NCI-H187 (cell line): ENCODE results near the gene OPN3.
A peak's percentile ranks its signal among the peaks of the same experiment; 100 is the strongest.

Source experiments
- DNase-seq, 2 experiments: peaks; one replicate each; lab custom pipeline; 2025; lab: John Stamatoyannopoulos, UW

Gene OPN3

DNA sequence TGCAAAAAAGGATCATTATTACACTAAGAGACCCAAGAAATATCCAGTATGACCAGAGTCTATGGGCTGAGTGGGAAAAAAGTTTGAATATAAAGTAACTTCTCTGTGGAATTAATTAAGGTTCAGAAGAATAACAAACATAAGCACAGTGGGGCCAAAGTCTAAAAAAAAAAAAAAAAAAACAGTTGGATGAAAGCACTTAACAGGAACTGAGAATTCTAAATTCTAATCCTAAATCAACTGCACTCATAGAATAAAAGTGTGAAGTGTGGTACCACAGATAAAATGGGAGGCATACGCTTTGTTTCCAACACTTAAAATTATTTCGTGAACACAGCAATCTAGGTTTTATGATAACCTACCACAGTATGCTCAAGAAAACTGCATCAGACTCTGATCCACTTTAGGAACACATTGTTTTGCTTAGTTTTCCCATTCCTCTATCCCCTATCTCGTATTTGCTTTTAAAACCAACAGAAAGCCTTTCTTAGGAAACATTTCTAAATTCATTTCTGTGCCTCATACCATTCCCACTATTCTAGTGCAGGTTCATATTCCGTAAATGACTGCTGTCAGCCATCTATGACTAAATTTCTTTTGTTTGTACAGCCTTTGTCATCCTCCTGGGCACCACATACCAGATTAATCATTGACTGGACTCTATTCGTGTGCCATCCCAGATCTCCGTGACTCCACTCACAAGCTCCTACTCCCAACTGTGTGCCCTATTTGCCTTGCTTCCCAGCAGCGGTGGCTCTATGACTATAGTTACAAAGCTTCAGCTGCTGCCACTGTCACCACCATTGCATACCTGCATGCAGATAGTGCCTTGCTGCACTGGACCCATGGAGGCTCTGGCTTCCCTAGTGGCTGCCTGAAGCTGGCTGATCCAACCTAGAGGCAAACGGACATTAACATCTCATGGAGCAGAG, 24.9 kb downstream of the OPN3 start:
- DNase-seq, result no peak

DNA sequence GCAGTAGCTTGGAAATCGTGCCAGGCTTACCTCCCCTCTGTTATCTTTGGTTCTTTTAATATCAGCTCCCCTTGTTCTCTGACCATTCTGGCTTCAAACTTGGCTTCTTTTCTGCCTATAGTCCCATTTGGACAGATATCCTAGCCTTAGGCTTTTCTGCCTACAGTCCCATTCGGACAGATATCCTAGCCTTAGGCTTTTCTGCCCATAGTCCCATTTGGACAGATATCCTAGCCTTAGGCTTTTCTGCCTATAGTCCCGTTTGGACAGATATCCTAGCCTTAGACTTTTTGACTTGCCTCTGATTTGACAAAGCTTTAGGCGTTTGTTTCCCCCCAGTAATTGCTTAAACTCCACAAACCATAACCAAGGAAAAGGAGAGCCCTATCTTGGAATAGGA, 25.6 kb downstream of the OPN3 start:
- DNase-seq, result no peak

DNA sequence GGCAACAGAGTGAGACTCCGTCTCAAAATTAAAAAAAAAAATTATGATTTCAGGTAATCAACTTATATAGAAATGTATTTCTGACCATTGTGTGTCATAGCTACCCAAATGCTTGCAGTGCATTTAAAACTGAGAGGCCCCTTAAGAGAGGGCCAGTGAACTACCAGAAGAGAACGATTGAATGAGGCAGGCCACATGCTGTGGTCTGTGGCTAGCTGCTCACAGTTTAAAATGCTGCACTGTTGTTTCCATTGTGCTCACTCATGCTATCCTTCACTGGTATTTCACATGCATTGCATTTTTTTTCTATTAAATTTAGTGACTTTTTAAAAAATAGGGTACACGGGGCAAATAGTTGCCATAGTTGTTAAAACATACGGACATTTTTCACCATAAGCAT, 26.0 kb downstream of the OPN3 start:
- no peak for DNase-seq

DNA sequence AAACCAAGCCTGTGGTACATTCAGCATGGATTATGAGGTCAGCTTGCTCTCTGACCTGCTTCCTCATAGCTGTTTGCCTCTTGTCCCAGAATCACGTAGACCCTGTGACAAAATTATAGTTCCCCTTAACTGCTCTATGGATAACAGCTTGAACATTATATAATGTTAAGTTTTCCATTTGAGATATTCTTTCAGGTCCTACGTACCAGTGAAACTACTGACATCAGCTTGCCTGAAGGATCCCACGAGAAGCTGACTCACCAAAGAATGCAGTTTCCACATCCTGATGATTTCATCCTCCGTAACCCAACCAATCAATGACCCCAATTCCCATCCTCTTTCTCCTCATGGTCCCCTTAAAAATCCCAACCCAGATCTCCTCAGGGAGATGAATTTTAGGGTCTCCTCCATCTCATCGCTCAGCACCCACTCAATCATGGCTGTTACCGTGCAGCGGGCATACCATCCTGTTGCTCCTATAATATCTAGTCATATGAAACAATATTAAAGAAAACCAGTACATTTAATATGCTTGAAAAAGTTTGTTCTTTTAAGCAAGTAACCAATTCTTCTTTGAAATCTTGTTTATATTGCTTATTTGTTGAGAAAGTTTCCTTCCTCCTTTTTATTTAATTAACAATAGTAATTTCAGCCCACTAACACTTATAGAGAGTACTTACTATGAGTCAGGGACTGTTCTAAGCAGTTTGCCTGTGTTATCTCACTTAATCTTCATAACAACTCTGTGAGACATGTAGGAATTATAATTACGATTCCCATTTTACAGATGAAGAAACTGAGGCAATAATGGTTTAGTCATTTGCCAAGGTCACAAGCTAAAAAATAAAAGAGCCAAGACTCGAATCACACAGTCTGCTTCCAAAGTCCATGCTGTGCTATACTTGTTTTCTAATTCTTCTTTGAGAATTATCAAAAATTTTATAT, 27.4 kb downstream of the OPN3 start:
- DNase-seq, result no peak

DNA sequence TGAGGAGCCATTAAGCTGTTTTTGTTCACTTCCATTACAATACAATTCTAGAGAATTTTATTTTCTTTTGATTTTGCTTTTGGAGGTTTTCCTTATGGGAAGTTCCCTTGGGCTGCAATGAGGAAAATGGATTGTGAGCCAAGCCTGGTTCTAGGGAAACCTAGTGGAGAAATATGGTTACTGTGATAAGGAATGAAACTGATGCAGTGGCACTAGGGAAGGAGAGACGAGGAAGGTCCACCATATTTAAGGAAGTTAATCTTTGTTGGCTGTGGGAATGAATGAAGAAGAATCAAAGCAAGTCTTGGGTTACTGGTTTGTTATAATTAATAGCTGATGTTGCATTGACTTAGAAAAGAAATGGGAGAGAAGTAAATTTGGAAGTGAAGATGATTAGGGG, 28.4 kb downstream of the OPN3 start:
- no peak for DNase-seq

DNA sequence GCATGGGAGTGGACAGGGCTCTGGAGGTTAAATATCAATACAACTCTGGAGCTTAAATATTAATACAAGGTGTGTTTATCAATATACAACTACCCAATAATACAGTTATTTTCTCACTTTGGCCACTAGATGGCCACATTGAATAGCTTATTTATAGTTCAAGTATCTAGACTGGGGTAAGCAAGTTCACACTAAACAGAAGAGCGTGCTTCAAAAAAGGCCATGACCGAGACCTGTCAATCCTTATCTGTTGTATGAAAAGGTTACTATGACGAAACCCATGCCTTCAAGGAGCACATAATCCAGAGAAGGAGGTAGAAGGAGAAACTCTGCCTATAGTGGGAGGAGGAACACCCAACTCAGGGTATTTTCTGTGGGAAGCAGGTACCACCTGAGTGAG, 29.1 kb downstream of the OPN3 start:
- DNase-seq, result peak in 1 of 2 experiments; percentile 22

DNA sequence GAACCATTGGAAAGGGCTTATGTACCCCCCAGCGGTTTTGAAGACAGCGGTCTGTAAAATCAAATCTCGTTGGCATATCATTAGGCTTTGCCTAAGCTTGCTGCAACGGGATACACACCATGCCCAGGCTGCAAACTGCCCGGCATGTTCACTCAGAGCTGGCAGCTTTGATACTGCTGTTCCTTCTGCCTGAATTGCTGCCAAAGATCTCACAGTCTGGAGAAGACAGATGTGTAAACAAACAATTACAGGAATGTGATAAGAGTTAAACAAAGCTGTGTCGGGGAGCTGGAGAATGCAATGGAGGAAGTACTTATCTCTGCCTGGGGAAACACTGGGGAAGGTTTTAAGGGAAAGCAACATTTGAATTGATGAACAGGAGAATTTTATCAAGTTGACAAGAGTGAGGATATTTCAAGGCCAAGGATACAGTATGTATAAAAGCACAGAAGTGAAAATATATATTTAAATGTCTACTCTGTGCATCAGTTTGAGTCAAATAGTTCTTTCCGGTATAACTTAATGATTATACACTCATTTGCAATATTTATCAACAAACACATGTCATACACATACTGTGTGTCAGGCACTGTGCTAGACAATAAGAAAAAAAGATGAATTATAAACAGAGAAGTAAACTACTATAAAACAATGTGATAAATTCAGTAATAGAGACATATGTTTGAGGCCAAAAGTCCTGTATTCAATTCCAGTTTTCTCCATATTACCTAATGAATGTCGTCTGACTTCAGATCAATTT, 29.9 kb downstream of the OPN3 start:
- no peak for DNase-seq

DNA sequence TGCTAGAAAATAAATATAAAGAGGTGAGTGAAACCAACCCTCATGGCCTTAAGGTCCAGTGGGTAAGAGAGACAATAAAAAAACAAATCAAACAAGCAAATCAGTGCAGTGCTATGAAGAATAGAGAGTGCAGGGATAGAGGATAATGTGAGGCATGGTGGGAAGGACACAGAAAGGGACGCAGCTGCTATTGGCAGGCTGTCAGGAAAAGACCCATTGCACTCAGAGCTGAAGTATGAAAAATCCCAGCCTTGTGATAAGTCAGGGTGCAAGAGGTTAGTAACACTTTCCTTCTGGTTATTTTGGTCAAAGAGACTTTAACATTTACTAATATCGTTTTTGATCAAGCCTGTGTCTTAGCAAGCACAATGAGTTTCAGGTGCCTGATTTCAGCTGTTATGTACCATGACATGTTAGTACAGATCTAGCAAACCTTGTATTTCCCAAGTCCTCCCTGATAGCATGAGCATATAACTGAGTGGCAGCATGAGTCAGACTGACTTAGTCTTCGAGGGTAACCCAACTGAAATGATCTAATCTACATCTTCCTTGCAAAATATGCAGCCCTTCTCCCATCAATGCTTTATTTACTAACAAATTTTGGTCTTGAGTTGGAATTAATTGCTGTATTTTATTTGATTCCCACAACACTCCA, 31.7 kb downstream of the OPN3 start:
- no peak for DNase-seq

DNA sequence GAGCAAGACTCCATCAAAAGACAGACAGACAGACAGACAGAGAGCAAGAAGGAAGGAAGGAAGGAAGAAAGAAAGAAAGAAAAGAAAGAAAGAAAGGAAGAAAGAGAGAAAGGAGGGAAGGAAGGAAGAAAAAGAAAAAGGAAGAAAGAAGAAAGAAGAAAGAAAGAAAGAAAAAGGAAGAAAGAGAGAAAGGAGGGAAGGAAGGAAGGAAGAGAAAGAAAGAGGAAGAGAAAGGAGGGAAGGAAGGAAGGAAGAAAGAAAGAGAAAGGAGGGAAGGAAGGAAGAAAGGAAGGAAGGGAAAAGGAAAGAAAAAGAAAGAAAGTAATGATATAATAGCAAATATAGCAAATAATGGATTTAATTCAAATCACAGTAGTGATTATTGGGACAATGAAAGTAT, 32.7 kb downstream of the OPN3 start:
- no peak for DNase-seq

DNA sequence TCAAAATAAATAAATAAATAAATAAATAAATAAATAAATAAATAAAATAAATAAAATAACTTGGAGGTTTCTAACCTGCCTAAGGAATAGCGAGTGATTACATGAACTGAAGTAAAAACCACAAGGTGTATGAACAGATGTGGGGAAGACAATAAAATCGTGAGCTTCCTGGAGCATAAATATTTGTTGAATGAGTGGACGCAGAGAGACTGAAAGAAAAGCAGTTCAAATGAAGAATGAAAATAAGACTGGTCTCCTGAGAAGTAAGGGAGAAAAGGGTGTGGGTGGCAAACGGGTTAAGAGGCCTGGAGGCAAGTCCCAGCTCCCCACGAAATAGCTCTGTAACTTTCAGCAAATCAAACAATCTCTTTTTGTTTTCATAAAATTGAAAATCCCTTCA, 33.6 kb downstream of the OPN3 start:
- DNase-seq, result no peak

DNA sequence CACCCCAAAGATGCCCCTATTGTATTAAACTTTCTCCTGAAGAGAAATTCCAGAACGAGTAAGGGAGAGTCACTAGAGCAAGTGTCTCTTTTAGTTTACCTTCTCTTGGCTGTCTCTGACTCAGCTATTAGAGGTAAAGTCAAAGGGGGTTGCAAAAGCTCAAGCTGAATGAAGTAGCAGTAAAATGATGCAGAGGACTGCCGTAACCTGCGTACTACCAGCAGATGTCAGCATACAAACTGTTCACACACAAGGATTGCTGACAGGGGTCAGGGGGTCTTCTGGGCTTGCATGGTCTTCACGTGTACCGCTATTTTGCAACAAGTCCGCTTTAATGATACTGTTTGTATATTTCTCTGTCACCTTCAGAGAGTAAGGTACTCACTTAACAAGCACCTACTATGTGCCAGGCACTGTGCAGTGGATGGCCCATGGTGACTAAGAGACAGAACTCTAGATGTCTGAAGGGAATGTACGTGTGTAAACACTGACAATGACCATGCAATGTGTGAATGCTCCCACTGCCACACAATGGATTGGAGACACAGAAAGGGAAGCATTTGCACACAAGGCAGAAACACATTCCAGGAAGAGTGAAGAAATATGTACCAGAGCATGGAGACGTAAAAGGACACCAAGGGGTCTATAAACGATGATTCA, 34.9 kb downstream of the OPN3 start:
- DNase-seq, result no peak

DNA sequence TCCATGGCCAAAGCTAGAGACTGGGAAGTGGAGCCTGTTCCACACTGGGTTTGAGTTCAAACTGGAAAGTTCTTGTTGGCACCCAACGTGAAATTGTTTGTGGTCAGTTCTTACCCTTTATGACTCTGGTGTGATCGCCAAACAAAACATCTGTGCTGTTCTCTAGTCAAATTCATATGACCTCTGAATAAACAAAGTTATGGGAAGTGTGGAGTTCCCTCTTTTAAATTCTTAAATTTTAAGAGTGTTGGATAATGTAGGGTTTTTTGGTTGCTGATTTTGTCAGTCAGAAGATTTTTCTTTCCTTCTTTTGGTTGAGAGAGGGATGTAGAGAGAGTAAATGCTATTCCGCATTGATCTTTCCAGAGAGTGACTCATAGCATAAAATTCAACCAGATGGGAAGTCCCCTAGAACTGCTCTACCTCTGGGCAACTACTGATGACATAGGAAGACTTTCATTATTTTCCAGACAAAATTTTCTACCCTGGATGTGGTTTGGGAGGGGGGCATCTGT, 36.4 kb downstream of the OPN3 start:
- no peak for DNase-seq

DNA sequence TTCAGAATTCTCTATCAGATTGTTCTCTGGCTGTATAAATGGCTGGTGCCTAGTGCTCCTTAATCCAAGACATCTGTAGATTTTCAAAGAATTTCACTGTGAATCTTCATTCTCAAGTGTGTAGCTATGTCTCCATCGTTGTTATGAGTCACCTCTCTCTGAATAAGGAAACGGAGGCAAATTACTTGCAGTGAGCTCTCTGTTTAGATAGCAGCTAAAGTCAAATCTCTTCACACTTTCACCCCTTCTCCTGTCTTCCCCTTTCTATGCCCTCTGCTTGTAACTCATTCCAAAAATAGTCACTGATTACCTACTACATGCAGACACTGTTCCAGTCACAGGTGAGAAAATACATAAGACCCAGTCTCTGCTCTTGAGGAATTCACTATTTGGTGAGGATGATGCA, 39.7 kb downstream of the OPN3 start:
- no peak for DNase-seq

DNA sequence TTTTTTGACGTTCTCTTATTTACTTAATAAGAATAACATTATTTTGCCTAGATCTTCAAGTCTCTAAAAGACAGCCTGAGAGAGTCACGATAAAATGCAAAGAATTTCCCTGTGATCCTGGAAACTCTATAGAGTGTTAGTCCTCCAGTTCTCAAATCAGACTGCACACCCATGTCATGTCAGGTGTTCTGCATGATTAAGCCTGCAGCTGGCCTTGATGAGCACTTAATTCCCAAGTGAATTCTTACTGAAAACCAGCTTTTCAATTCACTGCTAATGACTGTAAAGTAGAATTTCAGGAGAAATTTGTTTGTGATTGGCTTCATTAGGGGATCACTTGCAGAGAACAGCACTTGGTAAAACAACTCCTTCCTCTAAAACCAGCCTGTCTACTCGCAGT, 41.9 kb downstream of the OPN3 start:
- DNase-seq, result no peak

DNA sequence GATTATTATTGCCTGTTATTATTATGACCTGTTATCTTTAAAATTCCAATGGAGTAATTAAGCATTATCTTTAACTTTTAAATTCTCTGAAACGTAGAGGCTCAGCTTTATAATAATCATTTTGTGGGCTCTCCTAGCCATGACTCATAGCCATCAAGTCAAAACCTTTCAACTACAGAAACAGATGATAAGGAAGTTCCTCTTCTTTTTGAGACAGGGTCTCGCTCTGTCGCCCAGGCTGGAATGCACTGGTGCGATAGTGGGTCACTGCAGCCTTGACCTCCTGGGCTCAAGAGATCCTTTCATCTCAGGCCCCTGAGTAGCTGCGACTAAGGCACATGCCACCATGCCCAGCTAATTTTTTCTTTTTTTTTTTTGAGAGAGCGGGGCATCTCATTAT, 43.5 kb downstream of the OPN3 start:
- no peak for DNase-seq

DNA sequence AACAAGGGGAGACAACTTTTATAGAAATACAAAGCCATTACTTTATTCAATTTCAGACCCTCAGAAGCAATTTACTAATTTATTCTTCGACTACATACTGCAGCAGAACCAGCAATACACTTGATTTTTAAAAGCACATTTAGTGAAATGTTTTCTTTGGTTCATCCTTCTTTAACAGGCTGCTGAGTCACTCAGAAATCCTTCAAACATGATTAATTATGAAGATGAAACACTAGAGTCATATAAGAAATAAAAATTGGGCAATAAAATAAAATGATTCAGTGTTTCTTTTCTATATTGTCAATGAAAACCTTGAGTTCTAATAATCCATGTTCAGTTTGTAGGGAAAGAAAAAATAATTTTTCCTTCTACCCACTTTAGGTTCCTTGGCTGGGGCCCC, 47.0 kb downstream of the OPN3 start:
- no peak for DNase-seq

DNA sequence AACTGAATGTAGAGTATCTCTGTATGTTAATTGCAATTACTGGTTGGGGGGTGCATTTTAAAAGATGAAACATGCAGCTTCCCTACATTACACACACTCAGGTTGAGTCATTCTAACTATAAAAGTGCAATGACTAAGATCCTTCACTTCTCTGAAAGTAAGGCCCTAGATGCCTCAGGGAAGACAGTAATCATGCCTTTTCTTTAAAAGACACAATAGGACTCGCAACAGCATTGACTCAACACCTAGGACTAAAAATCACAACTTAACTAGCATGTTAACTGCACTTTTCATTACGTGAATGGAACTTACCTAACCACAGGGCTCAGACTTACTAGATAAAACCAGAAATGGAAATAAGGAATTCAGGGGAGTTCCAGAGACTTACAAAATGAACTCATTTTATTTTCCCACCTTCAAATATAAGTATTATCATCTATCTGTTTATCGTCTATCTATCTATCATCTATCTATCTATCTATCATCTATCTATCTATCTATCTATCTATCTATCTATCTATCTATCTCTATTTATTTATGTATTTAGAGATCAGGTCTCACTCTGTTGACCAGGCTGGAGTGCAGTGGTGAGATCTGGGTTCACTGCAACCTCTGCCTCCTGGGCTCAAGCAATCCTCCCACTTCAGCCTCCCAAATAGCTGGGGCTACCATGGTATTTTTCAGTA, 47.8 kb downstream of the OPN3 start:
- no peak for DNase-seq

DNA sequence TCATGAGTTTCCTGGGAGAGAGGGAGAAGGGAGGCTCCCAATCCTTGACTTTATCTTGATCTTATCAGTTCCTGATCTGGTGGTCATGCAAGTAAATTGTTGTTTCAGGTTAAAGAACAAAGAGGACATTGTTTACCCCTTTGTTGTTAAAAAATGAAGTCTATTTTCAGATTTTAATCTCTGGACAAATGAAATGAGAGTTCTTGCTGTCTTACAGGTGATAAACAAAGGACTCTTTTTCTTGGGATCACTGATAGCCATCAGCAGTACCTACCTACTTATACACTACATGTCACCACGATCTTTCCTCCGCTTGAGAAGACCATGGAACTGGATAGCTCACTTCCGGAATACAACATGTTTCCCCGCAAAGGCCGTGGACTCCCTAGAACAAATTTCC, 48.4 kb downstream of the OPN3 start:
- DNase-seq, result no peak

DNA sequence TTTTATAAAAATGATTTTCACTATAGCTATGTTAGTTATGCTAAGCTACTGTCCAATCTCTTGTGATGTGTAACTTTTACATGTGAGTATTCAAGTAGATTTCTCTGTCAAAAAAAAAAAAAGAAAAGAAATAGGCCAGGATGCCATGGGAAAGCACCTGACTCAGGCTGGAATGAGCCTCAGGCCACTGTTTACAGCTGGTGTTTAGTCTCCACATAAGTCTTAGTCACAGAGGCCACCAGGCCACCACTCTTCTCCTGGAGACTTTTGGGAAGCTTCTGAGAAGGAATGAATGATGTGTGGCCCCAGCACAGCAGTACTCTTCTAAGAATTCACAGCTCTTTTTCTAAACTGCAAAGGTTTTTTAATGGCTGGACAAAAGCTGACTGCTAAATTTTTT, 48.9 kb downstream of the OPN3 start:
- DNase-seq, result no peak

DNA sequence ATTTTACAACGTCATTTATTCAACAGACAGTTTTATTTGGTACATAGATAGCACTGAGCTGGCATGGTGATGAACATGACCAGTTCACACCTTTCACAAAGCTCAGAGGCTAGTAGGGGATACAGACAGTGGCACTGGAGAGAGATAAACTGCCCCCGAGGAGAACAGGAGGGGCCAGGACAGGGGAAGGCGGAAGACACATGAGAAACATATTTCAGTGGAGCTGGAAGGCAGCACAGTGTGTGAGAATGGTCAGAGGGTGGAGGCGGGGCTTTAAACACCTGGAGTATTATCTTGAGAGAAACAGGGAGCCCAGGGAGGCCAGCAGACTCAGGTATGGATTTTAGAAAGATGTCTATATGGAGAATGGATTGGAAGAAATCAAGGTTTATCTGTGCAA, 49.5 kb downstream of the OPN3 start:
- DNase-seq, result no peak
